HEK293T (cell line): Measurements from ENCODE around the gene APBA2.

Source experiments
- BHLHE40 ChIP-seq: fragments of 450-650 bp; IDR thresholded peaks from 2 replicates; pipeline ENCODE4 v1.6.1; 2016; ENCODE audit warnings: mild to moderate bottlenecking, moderate library complexity, borderline replicate concordance
- CTBP1 ChIP-seq: fragments of 450-650 bp; IDR thresholded peaks from 2 replicates; pipeline ENCODE4 v1.6.1; 2016; ENCODE audit warnings: borderline replicate concordance
- FOXA1 ChIP-seq: fragments of 450-650 bp; IDR thresholded peaks from 2 replicates; pipeline ENCODE4 v1.6.1; 2016; ENCODE audit warnings: mild to moderate bottlenecking
- FOXK2 ChIP-seq: fragments of 450-650 bp; IDR thresholded peaks from 2 replicates; pipeline ENCODE4 v1.6.1; 2016; ENCODE audit warnings: mild to moderate bottlenecking
- FOXM1 ChIP-seq: fragments of 450-650 bp; IDR thresholded peaks from 2 replicates; pipeline ENCODE4 v1.6.1; 2017; ENCODE audit warnings: mild to moderate bottlenecking, borderline replicate concordance
- PKNOX1 ChIP-seq: fragments of 450-650 bp; IDR thresholded peaks from 2 replicates; pipeline ENCODE4 v1.6.1; 2016
- SP1 ChIP-seq: fragments of 450-650 bp; IDR thresholded peaks from 2 replicates; pipeline ENCODE4 v1.6.1; 2017
- SUZ12 ChIP-seq: fragments of 450-650 bp; IDR thresholded peaks from 2 replicates; pipeline ENCODE4 v1.6.1; 2016; ENCODE audit warnings: mild to moderate bottlenecking

GRCh38 chr15:28952666-28953491, 67.1 kb downstream of the APBA2 start:
- TF ChIP-seq FOXA1 (no peak), SP1 (no peak), CTBP1 (no peak), SUZ12 (no peak), FOXK2 (no peak), BHLHE40 (no peak), FOXM1 (no peak), PKNOX1 (no peak)
